ENCODE data around the gene FNBP1L.

FNBP1L gene

DNA sequence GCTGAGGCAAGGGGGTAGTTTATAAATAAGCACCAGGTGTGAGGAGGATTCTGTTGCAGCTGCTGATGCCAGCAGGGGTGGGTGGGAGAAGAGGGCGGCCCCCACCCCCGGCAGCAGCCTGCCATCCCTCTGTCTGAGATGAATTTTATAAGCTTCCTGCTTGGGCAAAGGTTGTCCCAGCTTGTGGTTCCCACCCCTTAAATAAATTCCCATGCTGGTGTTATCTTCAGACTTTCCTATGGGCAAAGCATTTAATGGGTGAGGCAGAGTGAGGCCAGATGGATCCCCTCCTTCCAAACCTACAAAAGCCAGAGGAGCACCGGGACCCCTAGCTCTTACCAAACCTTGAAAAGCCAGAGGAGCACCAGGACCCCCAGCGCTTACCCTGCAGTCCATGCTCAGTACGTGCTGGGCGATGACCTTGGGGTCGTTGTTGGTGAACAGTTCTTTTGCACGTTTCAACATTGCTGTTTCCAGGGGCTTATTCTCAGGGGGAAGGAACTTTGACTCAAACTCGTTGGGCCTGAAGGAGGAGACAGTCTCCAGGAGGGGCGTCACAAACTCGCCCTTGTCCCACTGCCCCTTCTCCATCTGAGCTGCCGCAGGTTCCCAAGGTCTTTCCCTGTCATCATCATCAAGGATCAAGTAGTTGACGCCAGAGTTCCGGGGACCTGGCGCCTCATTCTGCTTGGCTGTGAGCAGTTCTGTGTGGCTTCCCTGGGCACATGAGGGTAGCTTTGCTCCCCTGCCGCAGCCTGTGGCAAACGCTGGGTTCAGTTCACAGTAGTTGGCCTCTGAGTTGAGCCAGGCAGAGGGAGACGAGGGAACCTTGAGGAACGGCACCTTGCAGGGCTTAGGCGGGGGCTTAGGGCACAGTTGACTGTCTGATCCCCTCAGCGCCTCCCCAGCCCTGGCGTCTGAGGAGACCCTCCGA, 134.3 kb downstream of the FNBP1L start:
- DNase-seq (ENCODE audit: extremely low spot score, insufficient read length, low read depth) (no peak), FAIRE-seq (no peak)

DNA sequence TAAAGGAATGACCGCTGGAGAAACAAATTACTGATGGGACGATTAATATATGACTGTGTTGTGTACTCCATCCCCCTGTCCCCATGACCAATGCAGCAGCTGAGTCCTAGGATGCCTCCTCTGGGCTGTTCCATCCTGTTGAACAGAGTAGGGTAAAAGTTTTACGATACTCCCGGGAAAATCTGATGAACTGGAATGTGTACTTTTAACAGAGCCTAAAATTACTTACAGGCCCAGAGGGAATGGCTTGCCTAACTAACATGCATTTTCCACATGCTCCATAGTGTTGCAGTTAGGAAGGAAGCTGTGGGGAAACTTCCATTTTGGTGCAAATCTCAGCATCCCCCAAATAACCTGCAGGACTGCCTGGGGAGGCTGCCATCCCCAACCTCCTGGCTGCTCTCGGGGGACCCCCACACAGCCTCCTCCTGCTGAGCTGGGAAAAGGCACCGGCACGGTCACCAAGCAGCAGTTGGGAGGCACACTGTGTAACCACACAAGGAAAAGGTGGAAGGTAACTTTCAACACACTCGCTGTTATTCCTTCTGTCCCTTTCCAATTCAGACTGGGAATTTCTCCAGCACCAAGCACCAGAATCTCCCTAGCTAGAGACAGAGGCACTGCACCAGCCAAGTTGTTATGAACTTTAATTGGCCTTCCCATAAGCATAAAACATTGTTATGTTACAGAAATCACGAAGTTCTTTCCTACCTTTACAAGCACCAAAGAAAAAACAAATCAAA, 136.5 kb downstream of the FNBP1L start:
- FAIRE-seq = no peak

DNA sequence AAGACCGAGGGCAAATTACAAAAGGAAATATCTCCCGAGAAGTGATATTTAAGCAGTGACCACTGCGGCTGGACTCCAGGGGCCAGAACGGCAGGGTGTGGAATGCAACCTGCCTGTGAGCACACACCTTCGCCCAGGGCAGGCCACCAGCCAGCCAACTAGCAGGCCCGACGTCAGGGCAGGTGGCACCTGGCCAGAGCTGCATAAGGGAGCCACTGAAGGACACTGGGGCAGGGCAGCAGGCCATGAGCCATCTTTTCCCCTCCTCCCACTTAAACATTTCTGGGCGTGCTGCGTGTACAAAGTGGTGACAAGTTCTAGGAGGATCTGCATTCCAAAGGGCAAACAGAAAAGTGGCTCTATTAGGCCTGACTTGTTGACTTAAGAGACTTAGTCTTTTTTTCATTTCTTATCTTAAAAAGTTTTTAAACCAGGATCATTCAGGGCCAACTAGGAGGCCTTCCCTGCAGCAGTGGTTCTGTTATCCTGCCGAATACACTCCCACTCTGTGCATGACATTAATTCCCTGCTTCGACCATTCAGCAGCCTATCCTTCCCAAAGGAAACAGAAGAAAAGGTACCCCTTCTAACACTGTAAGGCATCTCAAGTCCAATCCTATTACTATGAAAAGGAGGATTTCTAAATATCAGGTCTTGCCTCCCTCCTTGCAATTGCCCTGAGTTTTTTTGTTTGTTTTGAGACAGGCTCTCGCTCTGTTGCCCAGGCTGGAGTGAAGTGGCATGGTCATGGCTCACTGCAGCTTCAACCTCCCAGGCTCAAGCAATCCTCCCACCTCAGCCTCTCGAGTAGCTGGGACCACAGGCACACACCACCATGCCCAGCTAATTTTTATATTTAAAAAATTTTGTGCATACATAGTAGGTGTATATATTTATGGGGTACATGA, 137.4 kb downstream of the FNBP1L start:
- no peak for FAIRE-seq
- no peak for DNase-seq (ENCODE audit: extremely low spot score, insufficient read length, low read depth)

More for the DNA sequence above, 136.5 kb downstream of the FNBP1L start:
- no peak for DNase-seq (ENCODE audit: extremely low spot score, insufficient read length, low read depth)

DNA sequence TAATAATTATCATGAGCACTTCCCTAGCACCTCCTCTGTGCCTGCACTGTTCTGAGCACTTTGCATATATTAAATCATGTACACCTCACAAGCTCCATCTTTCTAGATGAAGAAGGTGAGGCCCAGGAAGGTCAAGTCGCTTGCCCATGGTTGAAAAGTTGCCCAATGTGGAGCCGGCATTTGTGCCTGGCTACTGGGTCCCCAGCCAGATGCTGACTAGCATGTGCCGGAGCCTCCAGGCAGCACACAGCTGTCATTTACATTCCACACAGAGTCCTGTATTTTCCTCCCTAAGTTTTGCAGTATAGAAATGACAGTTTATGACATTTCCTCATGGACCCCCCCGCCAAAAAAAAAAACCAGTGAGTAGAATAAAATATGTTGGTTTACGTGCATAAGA, 139.4 kb downstream of the FNBP1L start:
- FAIRE-seq (no peak), DNase-seq (ENCODE audit: extremely low spot score, insufficient read length, low read depth) (no peak)

DNA sequence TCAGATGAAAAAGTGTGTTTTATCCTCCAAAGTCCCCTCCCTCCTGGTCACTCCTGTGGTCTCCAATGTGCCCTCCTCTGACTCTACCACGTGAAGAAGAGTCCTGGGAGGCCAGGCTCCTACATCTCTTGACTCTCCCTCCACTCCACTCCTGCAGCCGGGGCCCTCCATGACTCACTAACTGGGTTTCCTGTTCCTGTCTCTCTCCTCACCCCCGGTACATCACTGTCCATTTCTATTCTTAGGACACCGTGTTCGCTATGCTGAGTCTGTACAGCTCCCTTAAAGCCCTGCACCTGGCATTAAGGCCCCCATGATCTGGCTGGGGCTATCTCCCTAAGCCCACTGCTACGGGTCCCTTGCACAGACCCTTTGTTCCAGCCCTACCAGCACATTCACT, 140.3 kb downstream of the FNBP1L start:
- DNase-seq (ENCODE audit: extremely low spot score, insufficient read length, low read depth) (no peak), FAIRE-seq (no peak)

DNA sequence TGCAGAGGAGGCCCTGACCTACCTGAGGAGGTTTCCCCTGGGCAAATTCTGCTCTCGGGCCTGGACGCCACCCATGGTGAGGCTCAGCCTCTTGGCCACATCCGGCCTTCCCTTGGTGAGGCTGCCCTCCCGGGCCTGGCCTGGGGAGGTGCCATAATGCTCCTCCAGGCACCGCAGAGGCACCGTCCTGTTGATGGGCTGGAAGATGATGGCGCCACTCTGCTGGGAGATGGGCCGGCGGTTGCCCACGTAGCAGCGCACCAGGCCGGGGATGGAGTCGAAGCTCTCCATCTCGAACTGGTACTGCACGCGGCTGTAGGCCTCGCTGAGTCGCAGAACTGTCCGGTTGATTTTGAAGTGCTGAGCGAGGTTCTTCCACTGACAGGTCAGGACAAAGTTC, 141.0 kb downstream of the FNBP1L start:
- no peak for DNase-seq (ENCODE audit: extremely low spot score, insufficient read length, low read depth)
- FAIRE-seq = no peak

DNA sequence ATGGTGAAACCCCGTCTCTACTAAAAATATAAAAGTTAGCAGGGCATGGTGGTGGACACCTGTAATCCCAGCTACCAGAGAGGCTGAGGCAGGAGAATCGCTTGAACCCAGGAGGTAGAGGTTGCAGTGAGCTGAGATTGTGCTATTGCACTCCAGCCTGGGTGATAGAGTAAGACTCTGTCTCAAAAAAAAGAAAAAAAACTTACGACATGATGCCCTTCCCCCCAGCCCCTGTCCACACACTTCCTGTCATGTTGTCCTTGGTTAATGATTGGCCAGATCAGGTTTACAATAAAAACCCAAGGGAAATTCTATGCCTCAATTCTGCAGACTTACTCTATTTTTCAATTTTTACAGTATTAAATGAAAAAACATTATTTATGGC, 143.4 kb downstream of the FNBP1L start:
- peak; percentile 36 for DNase-seq (ENCODE audit: extremely low spot score, insufficient read length, low read depth)
- peak; percentile 58 for FAIRE-seq

DNA sequence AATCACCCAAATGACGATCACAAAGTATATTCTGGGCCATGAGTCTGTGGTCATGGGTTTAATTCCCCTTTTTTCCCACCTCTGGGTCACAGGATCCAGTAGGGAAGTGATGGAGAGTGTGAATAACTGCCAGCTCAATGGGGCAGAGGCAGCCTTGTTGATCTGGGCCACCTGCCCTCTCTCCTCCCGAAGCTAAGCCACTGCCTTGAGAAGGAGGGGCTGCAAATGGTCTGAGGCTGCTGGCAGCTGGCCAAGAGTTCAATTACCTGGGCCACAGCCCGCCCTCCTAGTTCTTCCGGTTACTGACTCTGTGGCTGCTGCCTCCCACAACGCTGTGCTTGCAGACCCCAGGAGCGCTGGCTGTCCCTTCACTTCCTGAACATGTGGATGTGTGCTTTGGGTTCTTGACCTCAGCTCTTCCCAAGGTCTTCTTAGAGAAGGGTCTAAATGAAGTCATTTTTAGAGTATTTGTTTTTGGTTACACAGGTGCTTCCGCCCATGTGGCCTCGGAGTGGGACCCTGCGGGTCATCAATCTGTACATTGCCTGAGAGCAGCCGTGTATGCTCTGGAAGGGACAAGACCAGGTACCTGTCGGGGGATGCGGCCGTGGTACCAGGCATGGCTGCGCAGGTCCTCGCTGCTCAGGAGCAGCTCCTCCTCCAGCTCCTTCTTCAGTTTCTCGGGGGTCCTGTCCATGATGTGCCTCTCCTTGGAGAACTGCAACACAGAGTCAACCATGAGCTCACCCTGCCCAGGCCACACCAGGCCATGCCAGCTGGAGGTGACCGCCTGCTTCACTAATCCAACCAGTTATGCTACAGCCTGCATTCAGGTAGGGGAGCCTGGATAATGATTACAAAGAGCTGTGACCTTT, 144.0 kb downstream of the FNBP1L start:
- DNase-seq (ENCODE audit: extremely low spot score, insufficient read length, low read depth) (peak; percentile 29), FAIRE-seq (peak; percentile 24)

DNA sequence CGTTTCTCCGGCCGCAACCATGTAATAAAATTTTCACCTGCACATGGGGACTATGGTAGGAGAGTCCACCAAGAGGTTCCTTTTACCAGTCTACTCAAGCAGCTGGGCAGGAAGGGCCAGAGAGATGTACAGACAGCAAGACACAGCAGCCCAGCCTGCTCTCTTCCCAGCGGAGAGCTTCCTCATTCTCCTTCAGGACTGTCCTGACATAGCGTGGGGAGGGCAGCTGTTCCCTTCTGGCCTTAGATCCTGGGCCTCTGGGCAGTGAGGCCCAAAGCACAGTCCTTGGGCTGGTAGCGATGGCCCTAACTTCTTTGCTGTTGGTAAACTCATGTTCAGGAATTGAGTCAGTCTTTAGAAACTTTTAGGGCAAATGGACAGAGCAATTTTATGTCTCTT, 144.6 kb downstream of the FNBP1L start:
- FAIRE-seq = no peak

DNA sequence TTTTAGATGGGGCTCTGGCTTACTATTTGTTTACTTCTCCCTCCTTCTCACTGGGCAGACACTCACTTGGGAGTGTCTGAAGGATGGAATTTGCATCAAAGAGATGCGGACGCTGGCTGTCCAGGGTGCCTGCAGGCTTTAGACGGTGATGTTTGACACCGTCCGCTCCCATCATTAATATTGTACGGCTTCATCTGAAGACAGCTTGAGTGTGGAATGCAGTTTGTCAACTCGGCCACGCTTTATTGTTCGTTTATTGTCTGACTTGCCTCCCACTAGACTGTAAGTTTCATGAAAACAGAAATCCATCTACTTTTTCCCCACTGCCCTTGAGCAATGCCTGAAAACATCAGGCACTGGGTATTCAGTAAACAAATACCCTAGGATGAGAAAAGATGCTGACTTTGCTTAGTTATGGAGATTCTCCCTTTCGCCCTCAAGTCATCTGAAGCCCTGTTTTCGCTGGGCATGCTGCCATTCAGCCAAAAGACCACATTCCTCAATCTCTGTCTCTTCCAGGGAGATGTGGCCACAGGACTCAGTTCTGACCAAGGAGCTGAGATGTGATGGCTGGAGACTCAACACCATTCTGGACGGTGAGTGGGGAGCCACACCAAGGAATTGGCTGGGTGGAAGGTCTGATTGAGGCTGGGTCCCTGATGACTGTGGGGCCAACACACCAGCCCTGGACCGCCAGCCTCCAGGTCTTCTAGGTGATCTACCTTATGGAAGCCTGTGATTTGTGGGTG, 146.1 kb downstream of the FNBP1L start:
- FAIRE-seq = no peak
- DNase-seq (ENCODE audit: extremely low spot score, insufficient read length, low read depth) = no peak

More for the DNA sequence above, 144.6 kb downstream of the FNBP1L start:
- DNase-seq (ENCODE audit: extremely low spot score, insufficient read length, low read depth) = no peak

DNA sequence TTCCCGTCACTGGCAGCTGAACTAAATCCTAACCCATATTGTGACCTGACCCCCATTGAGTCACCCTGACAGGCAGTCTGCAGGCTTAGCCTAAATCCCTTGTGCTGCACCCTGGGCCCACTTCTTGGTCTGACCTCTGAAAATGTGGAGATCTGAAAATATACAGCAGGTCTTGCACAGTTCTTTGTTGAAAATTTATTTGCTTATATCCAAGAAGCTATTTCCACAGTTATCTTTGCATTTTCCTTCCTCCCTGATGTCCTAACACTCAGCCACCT, 146.6 kb downstream of the FNBP1L start:
- no peak for FAIRE-seq
- no peak for DNase-seq (ENCODE audit: extremely low spot score, insufficient read length, low read depth)

DNA sequence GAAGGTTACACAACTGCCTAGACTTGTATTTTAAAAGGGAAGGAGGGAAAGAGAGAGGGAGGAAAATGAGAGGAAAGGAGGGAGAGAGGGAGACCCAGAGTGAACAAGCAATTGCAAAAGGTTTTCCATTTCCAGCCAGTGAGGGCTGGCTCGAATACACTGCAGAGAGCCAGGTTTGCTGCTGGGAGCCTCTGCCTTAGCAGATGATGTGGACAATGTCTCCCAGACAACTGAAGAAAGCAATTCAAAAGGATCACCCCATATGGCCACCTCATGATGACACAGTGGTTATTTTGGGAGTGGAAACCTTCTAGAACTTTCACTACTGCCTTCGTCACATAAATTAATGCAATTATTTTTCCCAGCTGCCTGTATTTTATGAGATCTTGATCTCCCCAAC, 147.3 kb downstream of the FNBP1L start:
- DNase-seq (ENCODE audit: extremely low spot score, insufficient read length, low read depth) (no peak), FAIRE-seq (no peak)

DNA sequence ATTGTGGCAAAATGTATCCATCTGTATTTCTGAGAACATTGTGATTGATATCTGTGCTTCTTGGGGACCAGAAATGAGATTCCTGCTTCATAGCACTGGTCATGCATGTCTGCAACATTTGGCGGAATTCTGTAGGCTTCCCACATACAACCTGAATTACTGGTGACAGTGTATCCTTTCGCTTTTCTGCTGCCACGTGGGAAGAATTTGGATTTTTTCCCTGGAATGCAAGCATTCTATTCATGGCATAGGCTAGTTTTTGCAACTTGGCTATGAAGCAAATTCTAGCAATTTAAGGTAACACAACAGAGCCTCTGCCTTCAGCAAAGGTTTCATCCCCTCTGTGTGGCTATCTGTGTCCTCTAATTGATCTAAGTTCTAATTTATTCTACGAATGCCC, 147.8 kb downstream of the FNBP1L start:
- DNase-seq (ENCODE audit: extremely low spot score, insufficient read length, low read depth) (no peak), FAIRE-seq (no peak)

DNA sequence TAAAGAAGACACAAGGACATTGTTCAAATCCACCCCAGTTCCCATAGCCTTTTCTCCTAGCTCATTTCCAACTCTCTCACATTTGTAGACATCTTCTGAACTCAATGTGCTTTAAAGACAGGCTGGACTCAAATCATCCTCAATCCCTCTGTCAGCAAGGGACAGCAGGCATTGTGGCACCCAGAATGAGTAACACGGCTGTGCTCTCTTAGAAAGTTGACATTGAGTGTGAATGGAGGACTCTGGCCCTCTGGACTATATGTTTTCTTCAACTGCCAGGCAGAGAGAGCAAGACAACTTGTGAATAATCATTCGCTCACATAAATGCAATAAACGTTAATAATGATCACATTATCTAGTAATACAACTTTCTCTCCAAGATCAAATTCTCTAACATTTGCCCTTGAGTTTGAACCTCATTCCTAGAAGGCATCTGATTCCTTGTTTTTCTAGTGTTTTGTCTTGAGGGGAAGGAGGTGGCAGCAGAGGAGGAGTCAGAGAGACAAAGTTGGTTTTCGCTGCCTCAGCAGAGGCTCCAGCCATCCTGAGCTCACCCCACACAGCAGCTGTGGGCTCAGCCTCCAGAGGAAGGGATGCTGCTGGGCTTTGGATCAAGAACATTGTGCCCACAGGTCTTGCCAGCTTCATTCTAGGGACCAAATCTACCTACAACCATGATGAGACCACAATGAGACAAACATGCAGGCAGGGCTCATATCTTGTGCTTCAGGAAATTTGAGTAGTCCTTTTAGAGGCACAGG, 148.6 kb downstream of the FNBP1L start:
- no peak for FAIRE-seq
- no peak for DNase-seq (ENCODE audit: extremely low spot score, insufficient read length, low read depth)

DNA sequence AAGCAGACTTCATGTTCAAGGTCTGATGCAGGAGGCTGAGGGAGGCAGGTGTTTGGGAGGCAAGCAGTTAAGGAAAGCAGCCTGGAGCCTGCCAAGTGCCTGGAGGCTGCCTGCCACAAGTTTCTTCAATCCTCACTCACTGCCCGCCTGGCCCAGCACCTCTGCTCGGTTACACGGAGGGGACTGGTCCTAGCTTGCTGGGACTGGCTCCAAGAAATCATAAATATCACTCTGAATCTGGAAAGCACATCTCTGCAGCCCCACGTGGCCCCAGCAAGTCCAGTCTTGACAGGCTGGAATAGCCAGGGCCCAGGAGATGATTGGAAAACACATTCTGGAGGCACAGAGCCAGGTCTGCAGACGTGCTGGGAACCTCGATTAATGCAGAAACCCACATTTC, 149.8 kb downstream of the FNBP1L start:
- no peak for FAIRE-seq

DNA sequence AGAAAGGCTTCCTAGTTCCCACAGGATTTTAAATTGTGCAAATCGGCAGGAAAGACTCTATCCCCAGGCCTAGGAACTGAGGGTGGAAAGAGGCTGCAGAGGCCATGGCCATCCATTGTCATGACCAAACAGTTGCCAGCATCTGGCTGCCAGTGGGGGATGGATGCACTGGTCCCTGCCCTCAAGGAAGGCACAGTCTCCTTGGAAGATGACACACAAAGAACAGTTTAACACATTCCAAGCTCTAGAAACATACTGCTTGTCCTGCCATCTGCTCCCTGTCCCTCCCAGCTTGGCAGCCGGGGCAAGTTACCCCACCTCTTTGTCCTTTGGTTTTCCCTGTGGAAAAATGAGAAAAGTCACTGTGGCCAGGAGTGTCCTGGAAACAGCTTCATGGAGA, 150.5 kb downstream of the FNBP1L start:
- FAIRE-seq = no peak
- DNase-seq (ENCODE audit: extremely low spot score, insufficient read length, low read depth) = no peak

More for the DNA sequence above, 149.8 kb downstream of the FNBP1L start:
- no peak for DNase-seq (ENCODE audit: extremely low spot score, insufficient read length, low read depth)

DNA sequence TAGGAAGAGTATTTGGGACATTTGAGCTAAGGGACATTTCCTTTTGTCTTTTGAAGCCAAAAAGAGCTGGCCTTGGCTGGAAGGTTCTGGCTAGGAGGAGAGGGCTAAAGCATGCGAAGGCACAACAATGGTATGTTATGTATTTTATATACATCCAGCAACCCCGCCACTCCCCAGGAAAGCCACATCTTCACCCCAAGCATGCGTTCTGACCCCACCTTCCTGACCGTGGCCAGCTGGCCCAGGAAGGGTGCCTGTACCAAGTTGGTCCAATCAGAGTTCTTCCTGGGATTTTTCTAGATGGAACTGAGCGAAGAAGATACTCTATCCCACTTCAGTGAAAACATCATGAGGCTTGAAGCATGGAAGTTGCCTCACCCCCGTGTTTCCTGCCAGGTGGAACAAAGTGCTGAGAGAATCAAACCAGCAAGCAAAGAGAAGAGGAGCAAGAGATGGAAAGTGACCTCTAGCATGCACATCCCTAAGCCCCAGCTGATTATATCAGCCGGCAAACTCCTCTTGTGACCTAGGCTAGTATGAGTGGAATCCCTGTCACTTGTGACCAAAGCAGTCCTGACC, 151.0 kb downstream of the FNBP1L start:
- FAIRE-seq (no peak), DNase-seq (ENCODE audit: extremely low spot score, insufficient read length, low read depth) (no peak)

DNA sequence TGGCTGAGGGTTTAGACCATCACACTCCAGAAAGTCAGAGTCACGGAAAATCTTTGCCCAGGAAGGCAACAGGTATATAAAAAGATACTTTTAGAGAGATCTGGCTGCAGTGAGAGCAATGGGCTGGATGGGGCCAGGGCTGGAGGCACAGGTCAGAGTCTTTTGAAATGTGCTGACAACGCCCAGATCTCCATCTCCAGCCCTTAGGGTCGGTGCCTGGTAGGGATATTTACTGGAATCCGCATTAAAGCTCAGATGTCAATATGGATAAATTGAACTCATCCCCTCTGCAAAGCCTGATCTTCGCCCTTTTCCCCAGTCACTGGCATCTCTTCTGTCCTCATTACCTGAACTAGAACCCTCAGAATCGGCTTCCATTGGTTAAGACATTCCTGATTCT, 151.6 kb downstream of the FNBP1L start:
- FAIRE-seq (no peak), DNase-seq (ENCODE audit: extremely low spot score, insufficient read length, low read depth) (no peak)

Measured in GM18507 (cell line).